Neural cell (in vitro differentiated cells): ENCODE results near the gene DCTD. TPM values are rescaled to one million over a fixed set of nuclear protein-coding genes. Genes with fewer than 3 reads are reported as not detected.

ENCODE experiments used
- H2AFZ ChIP-seq: fragments of 200-600, 300-800 bp; sonication (generic), shearing (Covaris generic); 2 replicates; pipeline ENCODE4 v1.6.0; 2014; ENCODE audit warnings: low read depth, mild to moderate bottlenecking, antibody characterized with exemption, low read length, moderate library complexity
- H3F3A ChIP-seq: fragments of 200-600 bp; shearing (Covaris generic); 2 replicates; pipeline ENCODE4 v1.6.1; 2016; ENCODE audit warnings: mild to moderate bottlenecking, moderate library complexity, mixed read lengths, antibody characterized with exemption, low read length; ENCODE audit not compliant: insufficient read depth, poor library complexity, severe bottlenecking
- H3K27ac ChIP-seq: fragments of 200-600, 300-800 bp; sonication (generic), shearing (Covaris generic); 2 replicates; pipeline ENCODE4 v1.5.1; 2014; ENCODE audit warnings: mild to moderate bottlenecking, low read length, moderate library complexity
- H3K27me3 ChIP-seq: fragments of 300-800, 200-600 bp; sonication (generic), shearing (Covaris generic); 2 replicates; pipeline ENCODE4 v1.6.0; 2014; ENCODE audit warnings: mild to moderate bottlenecking, low read depth, low read length, moderate library complexity; ENCODE audit not compliant: insufficient read depth
- H3K36me3 ChIP-seq: fragments of 300-800, 200-600 bp; sonication (generic), shearing (Covaris generic); 2 replicates; pipeline ENCODE4 v1.5.1; 2014; ENCODE audit warnings: mild to moderate bottlenecking, antibody characterized with exemption, low read length, moderate library complexity; ENCODE audit not compliant: insufficient read depth
- H3K4me2 ChIP-seq: fragments of 300-800, 200-600 bp; sonication (generic), shearing (Covaris generic); 2 replicates; pipeline ENCODE4 v1.6.0; 2014; ENCODE audit warnings: mild to moderate bottlenecking, low read length
- H3K4me3 ChIP-seq: fragments of 300-800, 200-600 bp; sonication (generic), shearing (Covaris generic); 2 replicates; pipeline ENCODE4 v1.5.1; 2014; ENCODE audit warnings: mild to moderate bottlenecking, low read length, moderate library complexity
- H3K79me2 ChIP-seq: fragments of 200-600 bp; shearing (Covaris generic); replicated peaks from 2 replicates; pipeline ENCODE4 v1.6.0; 2014; ENCODE audit warnings: mild to moderate bottlenecking, low read length, moderate library complexity; ENCODE audit not compliant: insufficient read depth
- H3K9ac ChIP-seq: fragments of 300-800, 200-600 bp; sonication (generic), shearing (Covaris generic); 2 replicates; pipeline ENCODE4 v1.6.1; 2016; ENCODE audit warnings: mild to moderate bottlenecking, low read length, mixed read lengths
- H3K9me2 ChIP-seq: fragments of 200-600 bp; shearing (Covaris generic); 2 replicates; pipeline ENCODE4 v1.6.1; 2016; ENCODE audit warnings: mild to moderate bottlenecking, low read length, mixed read lengths; ENCODE audit not compliant: insufficient read depth
- H3K9me3 ChIP-seq: fragments of 200-600, 300-800 bp; sonication (generic), shearing (Covaris generic); 2 replicates; pipeline ENCODE4 v1.6.1; 2016; ENCODE audit warnings: mild to moderate bottlenecking, mixed run types, low read length, moderate library complexity, mixed read lengths
- H4K20me1 ChIP-seq: fragments of 200-600 bp; shearing (Covaris generic); 2 replicates; pipeline ENCODE4 v1.6.1; 2016; ENCODE audit warnings: mild to moderate bottlenecking, mixed run types; ENCODE audit not compliant: insufficient read depth
- EP300 ChIP-seq: fragments of 450-650 bp; conservative IDR thresholded peaks from 2 replicates; pipeline ENCODE4 v1.6.1; 2014; ENCODE audit warnings: antibody characterized with exemption, mild to moderate bottlenecking, moderate library complexity; ENCODE audit not compliant: poor library complexity, severe bottlenecking
- EZH2 ChIP-seq: fragments of 200-600, 300-800 bp; shearing (Covaris generic), sonication (generic); IDR thresholded peaks from 2 replicates; pipeline ENCODE4 v1.6.1; 2014; ENCODE audit warnings: antibody characterized with exemption, low read length, borderline replicate concordance, mild to moderate bottlenecking; ENCODE audit not compliant: insufficient read depth, poor library complexity, severe bottlenecking
- MXI1 ChIP-seq: fragments of 450-650 bp; conservative IDR thresholded peaks from 2 replicates; pipeline ENCODE4 v1.6.1; 2014; ENCODE audit warnings: antibody characterized with exemption, mild to moderate bottlenecking; ENCODE audit not compliant: poor library complexity, severe bottlenecking
- POLR2AphosphoS5 ChIP-seq: IDR thresholded peaks from 2 replicates; pipeline ENCODE4 v1.6.1; 2012
- RAD21 ChIP-seq: fragments of 450-650 bp; conservative IDR thresholded peaks from 2 replicates; pipeline ENCODE4 v1.6.1; 2014; ENCODE audit warnings: antibody characterized with exemption, mild to moderate bottlenecking, moderate library complexity
- REST ChIP-seq: IDR thresholded peaks from 2 replicates; pipeline ENCODE4 v1.6.1; 2012; ENCODE audit warnings: borderline replicate concordance
- SMC3 ChIP-seq: fragments of 450-650 bp; conservative IDR thresholded peaks from 2 replicates; pipeline ENCODE4 v1.6.1; 2014; ENCODE audit warnings: antibody characterized with exemption, mild to moderate bottlenecking, moderate library complexity; ENCODE audit not compliant: poor library complexity
- TAF1 ChIP-seq: IDR thresholded peaks from 2 replicates; pipeline ENCODE4 v1.6.1; 2012; ENCODE audit warnings: low read depth
- polyA plus RNA-seq: library from polyadenylated mRNA; depleted of rRNA; stranded (reverse); fragments of >200 nt; gene quantifications from 2 replicates; pipeline ENCODE4 v1.2.3, GENCODE V29; 2014
- TF ChIP-seq, protein P1 (sequence below): fragments of 450-650 bp; IDR thresholded peaks from 2 replicates; pipeline ENCODE4 v1.5.1; 2014; ENCODE audit warnings: antibody characterized with exemption, mild to moderate bottlenecking, moderate library complexity; ENCODE audit not compliant: poor library complexity, severe bottlenecking

DCTD gene
- polyA plus RNA-seq, 1 donor from 2014 or later = 26.4 TPM

- no peak overlapping the region for H3K9ac ChIP-seq
- H3K36me3 ChIP-seq = no peaks in the 10 kb centered on the region
- peak overlapping the region; percentile 36 for H3K4me3 ChIP-seq
- H3K79me2 ChIP-seq = no peaks in the 10 kb centered on the region
- H2AFZ ChIP-seq = no peak overlapping the region
- no peaks in the 10 kb centered on the region for H3K27me3 ChIP-seq
- no peak for TF ChIP-seq EP300
- TF ChIP-seq TAF1 = no peak
- no peak for TF ChIP-seq MXI1
- TF ChIP-seq REST = no peak
- no peak for TF ChIP-seq SMC3
- TF ChIP-seq EZH2 = no peak
- TF ChIP-seq, protein P1, sequence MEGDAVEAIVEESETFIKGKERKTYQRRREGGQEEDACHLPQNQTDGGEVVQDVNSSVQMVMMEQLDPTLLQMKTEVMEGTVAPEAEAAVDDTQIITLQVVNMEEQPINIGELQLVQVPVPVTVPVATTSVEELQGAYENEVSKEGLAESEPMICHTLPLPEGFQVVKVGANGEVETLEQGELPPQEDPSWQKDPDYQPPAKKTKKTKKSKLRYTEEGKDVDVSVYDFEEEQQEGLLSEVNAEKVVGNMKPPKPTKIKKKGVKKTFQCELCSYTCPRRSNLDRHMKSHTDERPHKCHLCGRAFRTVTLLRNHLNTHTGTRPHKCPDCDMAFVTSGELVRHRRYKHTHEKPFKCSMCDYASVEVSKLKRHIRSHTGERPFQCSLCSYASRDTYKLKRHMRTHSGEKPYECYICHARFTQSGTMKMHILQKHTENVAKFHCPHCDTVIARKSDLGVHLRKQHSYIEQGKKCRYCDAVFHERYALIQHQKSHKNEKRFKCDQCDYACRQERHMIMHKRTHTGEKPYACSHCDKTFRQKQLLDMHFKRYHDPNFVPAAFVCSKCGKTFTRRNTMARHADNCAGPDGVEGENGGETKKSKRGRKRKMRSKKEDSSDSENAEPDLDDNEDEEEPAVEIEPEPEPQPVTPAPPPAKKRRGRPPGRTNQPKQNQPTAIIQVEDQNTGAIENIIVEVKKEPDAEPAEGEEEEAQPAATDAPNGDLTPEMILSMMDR = no peak
- TF ChIP-seq POLR2AphosphoS5 = no peak
- no peak for TF ChIP-seq RAD21
- H3K27ac ChIP-seq = peak overlapping the region; percentile 76
- H4K20me1 ChIP-seq = no peaks in the 10 kb centered on the region
- H3K9me3 ChIP-seq = no peaks in the 10 kb centered on the region
- H3F3A ChIP-seq = no peaks in the 10 kb centered on the region
- H3K4me2 ChIP-seq = no peak overlapping the region
- H3K9me2 ChIP-seq = no peaks in the 10 kb centered on the region
Measured at GRCh38 chr4:182922501-182923284, 5.5 kb upstream of the DCTD start.

- H3K4me3 ChIP-seq = peak overlapping the region; percentile 36
- H3K9me3 ChIP-seq = no peaks in the 10 kb centered on the region
- no peaks in the 10 kb centered on the region for H3K36me3 ChIP-seq
- TF ChIP-seq RAD21 (no peak), EP300 (peak; percentile 78), SMC3 (no peak), REST (no peak), EZH2 (no peak), POLR2AphosphoS5 (peak; percentile 65), MXI1 (no peak)
- TF ChIP-seq, protein P1 = no peak
- H3K4me2 ChIP-seq = no peak overlapping the region
- no peaks in the 10 kb centered on the region for H3K79me2 ChIP-seq
- no peaks in the 10 kb centered on the region for H3F3A ChIP-seq
- H3K9ac ChIP-seq = peak overlapping the region; percentile 11
- H3K27ac ChIP-seq = peak overlapping the region; percentile 76
- no peaks in the 10 kb centered on the region for H3K27me3 ChIP-seq
- H3K9me2 ChIP-seq = no peaks in the 10 kb centered on the region
- no peak overlapping the region for H2AFZ ChIP-seq
- no peaks in the 10 kb centered on the region for H4K20me1 ChIP-seq
Measured at GRCh38 chr4:182921608-182922007, 4.4 kb upstream of the DCTD start.
